GM19035 (cell line): Measurements from ENCODE around the gene ARL10.

ENCODE experiments used
- ATAC-seq: cut with Tn5 transposase; IDR thresholded peaks from one replicate; pipeline ENCODE4 v1.9.1; 2021; ENCODE audit not compliant: unreplicated experiment

Gene ARL10

GRCh38 chr5:176361437-176362232 lies 3.7 kb upstream of the ARL10 start, which contains the start of gene KIAA1191:
Gene KIAA1191 (minus strand): TSS chr5:176361764. CDS start chr5:176359508, 2,256 bp downstream.
- ATAC-seq = peak; percentile 86

- peak; percentile 14 for ATAC-seq
These were observed 3.1 kb upstream of the ARL10 start for GRCh38 chr5:176362233-176362490.

DNA sequence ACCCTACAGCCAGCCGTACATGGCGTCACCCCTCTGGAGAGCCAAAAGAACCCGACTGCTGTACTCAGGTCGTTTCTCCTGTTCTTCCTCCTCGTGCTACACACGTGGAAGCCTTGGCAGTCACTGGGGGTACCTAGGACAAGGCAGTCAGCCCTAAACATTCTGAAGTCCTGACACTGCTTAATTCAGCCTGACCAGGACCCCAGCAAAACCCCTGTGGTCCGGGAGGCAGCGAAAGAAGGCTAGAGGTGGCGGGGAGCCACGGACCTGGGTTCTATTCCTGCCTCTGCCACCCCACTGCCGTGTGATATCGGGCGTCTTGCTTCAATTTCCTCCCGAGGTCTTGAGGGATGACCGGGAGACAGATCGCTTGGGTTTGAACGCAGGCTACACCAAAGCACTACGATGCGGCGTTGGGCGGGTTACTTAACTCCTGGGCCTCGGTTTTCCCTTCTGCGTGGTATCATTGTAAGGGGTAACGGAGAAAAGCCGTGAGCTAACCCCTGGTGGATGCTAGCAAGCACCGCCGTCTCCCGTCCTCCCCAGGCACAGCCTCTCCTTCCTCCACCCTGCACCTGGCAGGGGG lies 429 bp upstream of the ARL10 start:
- ATAC-seq = no peak

- no peak for ATAC-seq
These were observed 1.1 kb downstream of the ARL10 start for GRCh38 chr5:176366232-176366894.

- no peak for ATAC-seq
These were observed 3.4 kb downstream of the ARL10 start for GRCh38 chr5:176368726-176369125.

- no peak for ATAC-seq
These were observed 4.8 kb downstream of the ARL10 start for GRCh38 chr5:176369934-176370711.

GRCh38 chr5:176371621-176372539 lies 6.6 kb downstream of the ARL10 start:
- no peak for ATAC-seq

GRCh38 chr5:176373100-176373818 lies 8.0 kb downstream of the ARL10 start:
- no peak for ATAC-seq

DNA sequence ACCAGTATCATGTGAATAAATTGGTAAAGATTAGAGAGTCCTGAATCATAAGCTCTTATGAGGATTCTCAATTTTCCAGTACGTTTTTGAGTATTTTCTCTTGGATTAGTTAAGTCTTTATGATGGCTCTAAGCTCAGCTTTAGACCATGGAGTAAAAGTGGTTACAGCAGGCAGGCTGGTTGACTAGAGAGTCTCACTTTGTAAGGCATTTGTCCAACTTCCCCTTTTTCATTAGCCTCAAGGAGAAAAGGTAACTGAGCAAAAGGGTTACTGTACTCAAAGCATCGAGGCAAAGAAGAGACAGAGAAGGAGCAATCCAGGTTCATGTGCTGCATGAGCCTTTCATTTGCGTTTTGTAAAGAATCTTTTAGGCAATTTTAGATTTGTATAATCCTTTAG lies 14.6 kb downstream of the ARL10 start:
- ATAC-seq = no peak

- ATAC-seq = no peak
These were observed 16.1 kb downstream of the ARL10 start for GRCh38 chr5:176381423-176381822.

GRCh38 chr5:176381979-176382378 lies 16.7 kb downstream of the ARL10 start:
- no peak for ATAC-seq

DNA sequence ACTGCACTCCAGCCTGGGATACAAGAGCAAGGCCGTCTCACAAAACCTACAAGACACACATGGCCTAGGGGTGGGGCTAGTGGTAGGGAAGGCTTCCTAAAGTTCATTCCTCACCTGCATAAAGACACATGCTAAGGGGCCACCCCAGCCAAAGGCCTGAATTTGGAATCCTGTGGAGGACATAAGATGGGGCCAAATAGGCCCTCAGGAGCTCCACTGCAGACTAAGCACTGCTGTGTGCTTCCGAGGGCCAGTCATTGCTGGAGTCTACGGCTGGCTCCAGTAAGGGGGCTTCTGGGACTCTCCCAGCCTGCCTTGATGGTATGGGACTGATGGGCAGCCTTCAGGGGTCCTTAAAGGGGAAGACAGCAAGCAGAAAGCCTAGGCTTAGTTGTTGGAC lies 17.4 kb downstream of the ARL10 start:
- ATAC-seq = no peak

GRCh38 chr5:176383248-176383905 lies 18.1 kb downstream of the ARL10 start:
- ATAC-seq = no peak

- no peak for ATAC-seq
These were observed 18.7 kb downstream of the ARL10 start for GRCh38 chr5:176383961-176384360.

DNA sequence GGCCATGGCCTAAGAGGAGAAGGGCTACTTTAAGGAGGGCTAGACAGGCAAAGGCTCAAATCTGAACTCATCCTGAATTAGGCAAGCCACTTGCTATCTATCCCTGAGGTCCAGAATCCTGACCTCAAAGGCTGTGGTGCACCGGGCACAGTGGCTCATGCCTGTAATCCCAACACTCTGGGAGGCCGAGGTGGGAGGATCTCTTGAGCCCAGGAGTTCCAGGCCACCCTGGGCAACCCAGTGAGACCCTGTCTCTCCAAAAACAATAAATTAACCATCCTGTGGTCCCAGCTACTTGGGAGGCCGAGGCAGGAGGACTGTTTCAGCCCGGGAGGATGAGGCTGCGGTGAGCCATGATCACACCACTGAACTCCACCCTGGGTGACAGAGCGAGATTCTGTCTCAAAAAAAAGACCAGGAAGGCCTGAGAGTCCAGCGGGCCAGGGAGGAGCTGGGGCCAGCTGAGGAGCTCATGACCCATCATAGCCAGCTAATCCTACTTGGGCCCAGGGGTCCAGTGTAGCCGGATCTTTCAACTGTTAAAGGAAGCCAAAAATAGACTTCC lies 19.2 kb downstream of the ARL10 start:
- no peak for ATAC-seq

DNA sequence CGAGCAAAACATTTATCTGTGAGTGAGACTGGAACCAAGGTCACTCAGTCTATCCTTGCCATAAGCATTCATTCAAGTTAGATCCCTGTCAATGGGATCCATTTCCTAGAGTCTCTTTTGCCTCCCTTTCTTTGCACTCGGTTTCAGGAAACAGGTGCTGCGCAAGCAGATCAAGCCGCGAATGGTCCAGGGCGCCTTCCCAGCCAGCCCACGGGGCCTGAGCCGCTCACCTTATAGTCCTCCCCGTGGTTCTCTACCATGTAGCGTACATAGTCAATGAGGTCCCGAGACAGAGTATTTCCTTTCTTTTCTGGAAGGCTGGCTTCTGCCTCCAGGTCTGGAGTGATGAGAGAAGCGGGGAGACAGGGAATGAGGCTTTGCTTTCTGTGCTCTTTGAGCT lies 19.7 kb downstream of the ARL10 start:
- no peak for ATAC-seq

DNA sequence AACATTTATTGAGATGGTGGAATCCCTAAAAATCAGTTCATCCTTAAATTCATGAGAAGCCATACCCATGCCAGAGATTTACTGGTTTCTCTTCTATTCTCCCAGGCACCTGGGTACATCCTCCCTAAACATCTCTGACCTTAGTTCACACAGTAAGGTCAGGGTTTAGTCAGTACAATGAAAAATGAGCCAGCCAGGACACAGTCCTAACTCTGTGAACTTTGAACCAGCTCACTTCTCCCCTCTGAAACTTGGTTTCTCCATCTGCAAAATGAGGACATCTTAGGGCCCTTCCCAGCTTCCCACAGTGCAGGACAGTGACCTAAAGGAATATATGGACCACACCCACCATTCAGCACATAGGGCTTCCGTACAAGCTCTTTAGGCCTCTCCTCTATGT lies 21.2 kb downstream of the ARL10 start:
- ATAC-seq = no peak

- no peak for ATAC-seq
These were observed 22.2 kb downstream of the ARL10 start for GRCh38 chr5:176387384-176387925.

GRCh38 chr5:176388003-176388443 lies 22.7 kb downstream of the ARL10 start:
- peak; percentile 1 for ATAC-seq
